ENCODE data around the gene ABLIM2. TPM values are rescaled to one million over a fixed set of nuclear protein-coding genes. Genes with fewer than 3 reads are reported as not detected.

ABLIM2 gene
- total and polyA plus RNA-seq, 2 experiments from 2014 or later = 1.5 to 4.3 TPM

DNA sequence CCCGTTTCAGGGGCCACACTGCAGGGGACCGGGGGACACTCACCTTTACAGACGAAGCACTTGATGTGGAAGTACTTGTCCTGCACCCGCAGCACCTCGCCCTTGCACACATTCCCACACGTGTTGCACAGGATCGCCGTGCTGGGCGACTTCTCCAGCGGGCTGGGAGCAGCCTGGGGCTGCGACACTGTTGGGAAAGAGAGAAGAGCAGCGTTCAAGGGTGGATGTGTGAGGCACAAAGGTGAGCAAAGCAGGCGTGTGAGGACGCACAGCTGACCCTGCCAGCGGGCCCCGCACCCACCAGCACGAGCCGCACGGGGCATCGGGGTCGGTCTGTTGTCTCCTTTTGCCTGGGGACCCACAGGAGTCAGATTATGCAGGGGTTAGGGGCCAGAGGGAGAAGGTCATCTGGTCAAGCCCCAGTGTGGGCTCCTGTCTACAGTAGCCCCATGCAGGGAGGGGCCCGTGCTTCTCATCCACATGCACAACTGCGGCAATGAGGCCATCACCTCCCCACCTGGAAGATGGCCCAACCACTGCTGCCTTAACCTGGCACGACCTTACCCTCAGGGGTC is 52.1 kb downstream of the ABLIM2 start:
- no peaks in the 10 kb centered on the region for H3K36me3 ChIP-seq (ENCODE audit: insufficient read depth)
- no peak for ATAC-seq
- peaks cover 43% of the 10 kb centered on the region for H3K4me1 Mint-ChIP-seq
- H3K4me1 ChIP-seq (ENCODE audit: insufficient read depth) = peaks cover 27% of the 10 kb centered on the region
- no peaks in the 10 kb centered on the region for H3F3A ChIP-seq (replicated peaks; ENCODE audit: low read depth)
- no peaks in the 10 kb centered on the region for H3K79me2 ChIP-seq (replicated peaks; ENCODE audit: insufficient read depth)
- no peaks in the 10 kb centered on the region for H3K9me2 ChIP-seq (ENCODE audit: insufficient read depth)
- H3K36me3 Mint-ChIP-seq (ENCODE audit: low read depth) = no peaks in the 10 kb centered on the region; the same call in 2 of the 3 replicates
- no peak overlapping the region for H3K4me3 ChIP-seq
- no peak overlapping the region for H3K4me3 Mint-ChIP-seq
- no peak overlapping the region for H2AFZ ChIP-seq
- H3K27ac Mint-ChIP-seq = no peak overlapping the region
- peaks cover 22% of the 10 kb centered on the region for H3K27me3 Mint-ChIP-seq (ENCODE audit: insufficient read depth, low read depth, poor library complexity)
- no peak for DNase-seq (ENCODE audit: low spot score)
- H4K20me1 ChIP-seq (replicated peaks; ENCODE audit: insufficient read depth) = no peaks in the 10 kb centered on the region
- H3K9me3 Mint-ChIP-seq = peaks cover 2% of the 10 kb centered on the region; the same call in 1 of the 3 replicates
- TF ChIP-seq EZH2 (IDR thresholded peaks at IDR 0.05; ENCODE audit: low read depth, unreplicated experiment) (no peak), STAT1 (IDR thresholded peaks at IDR 0.05; ENCODE audit: unreplicated experiment) (no peak), ZNF331 (CRISPR knock-in tag; IDR thresholded peaks at IDR 0.05; ENCODE audit: low read depth) (no peak), NANOG (IDR thresholded peaks at IDR 0.05; ENCODE audit: borderline replicate concordance) (no peak), JUNB (IDR thresholded peaks at IDR 0.05; ENCODE audit: unreplicated experiment) (no peak)
- TF ChIP-seq, protein P1, sequence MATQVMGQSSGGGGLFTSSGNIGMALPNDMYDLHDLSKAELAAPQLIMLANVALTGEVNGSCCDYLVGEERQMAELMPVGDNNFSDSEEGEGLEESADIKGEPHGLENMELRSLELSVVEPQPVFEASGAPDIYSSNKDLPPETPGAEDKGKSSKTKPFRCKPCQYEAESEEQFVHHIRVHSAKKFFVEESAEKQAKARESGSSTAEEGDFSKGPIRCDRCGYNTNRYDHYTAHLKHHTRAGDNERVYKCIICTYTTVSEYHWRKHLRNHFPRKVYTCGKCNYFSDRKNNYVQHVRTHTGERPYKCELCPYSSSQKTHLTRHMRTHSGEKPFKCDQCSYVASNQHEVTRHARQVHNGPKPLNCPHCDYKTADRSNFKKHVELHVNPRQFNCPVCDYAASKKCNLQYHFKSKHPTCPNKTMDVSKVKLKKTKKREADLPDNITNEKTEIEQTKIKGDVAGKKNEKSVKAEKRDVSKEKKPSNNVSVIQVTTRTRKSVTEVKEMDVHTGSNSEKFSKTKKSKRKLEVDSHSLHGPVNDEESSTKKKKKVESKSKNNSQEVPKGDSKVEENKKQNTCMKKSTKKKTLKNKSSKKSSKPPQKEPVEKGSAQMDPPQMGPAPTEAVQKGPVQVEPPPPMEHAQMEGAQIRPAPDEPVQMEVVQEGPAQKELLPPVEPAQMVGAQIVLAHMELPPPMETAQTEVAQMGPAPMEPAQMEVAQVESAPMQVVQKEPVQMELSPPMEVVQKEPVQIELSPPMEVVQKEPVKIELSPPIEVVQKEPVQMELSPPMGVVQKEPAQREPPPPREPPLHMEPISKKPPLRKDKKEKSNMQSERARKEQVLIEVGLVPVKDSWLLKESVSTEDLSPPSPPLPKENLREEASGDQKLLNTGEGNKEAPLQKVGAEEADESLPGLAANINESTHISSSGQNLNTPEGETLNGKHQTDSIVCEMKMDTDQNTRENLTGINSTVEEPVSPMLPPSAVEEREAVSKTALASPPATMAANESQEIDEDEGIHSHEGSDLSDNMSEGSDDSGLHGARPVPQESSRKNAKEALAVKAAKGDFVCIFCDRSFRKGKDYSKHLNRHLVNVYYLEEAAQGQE (IDR thresholded peaks at IDR 0.05; ENCODE audit: unreplicated experiment) = no peak
- TF ChIP-seq, protein P2, sequence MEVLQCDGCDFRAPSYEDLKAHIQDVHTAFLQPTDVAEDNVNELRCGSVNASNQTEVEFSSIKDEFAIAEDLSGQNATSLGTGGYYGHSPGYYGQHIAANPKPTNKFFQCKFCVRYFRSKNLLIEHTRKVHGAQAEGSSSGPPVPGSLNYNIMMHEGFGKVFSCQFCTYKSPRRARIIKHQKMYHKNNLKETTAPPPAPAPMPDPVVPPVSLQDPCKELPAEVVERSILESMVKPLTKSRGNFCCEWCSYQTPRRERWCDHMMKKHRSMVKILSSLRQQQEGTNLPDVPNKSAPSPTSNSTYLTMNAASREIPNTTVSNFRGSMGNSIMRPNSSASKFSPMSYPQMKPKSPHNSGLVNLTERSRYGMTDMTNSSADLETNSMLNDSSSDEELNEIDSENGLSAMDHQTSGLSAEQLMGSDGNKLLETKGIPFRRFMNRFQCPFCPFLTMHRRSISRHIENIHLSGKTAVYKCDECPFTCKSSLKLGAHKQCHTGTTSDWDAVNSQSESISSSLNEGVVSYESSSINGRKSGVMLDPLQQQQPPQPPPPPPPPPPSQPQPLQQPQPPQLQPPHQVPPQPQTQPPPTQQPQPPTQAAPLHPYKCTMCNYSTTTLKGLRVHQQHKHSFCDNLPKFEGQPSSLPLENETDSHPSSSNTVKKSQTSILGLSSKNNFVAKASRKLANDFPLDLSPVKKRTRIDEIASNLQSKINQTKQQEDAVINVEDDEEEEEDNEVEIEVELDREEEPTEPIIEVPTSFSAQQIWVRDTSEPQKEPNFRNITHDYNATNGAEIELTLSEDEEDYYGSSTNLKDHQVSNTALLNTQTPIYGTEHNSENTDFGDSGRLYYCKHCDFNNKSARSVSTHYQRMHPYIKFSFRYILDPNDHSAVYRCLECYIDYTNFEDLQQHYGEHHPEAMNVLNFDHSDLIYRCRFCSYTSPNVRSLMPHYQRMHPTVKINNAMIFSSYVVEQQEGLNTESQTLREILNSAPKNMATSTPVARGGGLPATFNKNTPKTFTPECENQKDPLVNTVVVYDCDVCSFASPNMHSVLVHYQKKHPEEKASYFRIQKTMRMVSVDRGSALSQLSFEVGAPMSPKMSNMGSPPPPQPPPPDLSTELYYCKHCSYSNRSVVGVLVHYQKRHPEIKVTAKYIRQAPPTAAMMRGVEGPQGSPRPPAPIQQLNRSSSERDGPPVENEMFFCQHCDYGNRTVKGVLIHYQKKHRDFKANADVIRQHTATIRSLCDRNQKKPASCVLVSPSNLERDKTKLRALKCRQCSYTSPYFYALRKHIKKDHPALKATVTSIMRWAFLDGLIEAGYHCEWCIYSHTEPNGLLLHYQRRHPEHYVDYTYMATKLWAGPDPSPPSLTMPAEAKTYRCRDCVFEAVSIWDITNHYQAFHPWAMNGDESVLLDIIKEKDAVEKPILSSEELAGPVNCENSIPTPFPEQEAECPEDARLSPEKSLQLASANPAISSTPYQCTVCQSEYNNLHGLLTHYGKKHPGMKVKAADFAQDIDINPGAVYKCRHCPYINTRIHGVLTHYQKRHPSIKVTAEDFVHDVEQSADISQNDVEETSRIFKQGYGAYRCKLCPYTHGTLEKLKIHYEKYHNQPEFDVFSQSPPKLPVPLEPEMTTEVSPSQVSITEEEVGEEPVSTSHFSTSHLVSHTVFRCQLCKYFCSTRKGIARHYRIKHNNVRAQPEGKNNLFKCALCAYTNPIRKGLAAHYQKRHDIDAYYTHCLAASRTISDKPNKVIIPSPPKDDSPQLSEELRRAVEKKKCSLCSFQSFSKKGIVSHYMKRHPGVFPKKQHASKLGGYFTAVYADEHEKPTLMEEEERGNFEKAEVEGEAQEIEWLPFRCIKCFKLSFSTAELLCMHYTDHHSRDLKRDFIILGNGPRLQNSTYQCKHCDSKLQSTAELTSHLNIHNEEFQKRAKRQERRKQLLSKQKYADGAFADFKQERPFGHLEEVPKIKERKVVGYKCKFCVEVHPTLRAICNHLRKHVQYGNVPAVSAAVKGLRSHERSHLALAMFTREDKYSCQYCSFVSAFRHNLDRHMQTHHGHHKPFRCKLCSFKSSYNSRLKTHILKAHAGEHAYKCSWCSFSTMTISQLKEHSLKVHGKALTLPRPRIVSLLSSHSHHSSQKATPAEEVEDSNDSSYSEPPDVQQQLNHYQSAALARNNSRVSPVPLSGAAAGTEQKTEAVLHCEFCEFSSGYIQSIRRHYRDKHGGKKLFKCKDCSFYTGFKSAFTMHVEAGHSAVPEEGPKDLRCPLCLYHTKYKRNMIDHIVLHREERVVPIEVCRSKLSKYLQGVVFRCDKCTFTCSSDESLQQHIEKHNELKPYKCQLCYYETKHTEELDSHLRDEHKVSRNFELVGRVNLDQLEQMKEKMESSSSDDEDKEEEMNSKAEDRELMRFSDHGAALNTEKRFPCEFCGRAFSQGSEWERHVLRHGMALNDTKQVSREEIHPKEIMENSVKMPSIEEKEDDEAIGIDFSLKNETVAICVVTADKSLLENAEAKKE (CRISPR knock-in tag; IDR thresholded peaks at IDR 0.05) = no peak
- TF ChIP-seq, protein P3, sequence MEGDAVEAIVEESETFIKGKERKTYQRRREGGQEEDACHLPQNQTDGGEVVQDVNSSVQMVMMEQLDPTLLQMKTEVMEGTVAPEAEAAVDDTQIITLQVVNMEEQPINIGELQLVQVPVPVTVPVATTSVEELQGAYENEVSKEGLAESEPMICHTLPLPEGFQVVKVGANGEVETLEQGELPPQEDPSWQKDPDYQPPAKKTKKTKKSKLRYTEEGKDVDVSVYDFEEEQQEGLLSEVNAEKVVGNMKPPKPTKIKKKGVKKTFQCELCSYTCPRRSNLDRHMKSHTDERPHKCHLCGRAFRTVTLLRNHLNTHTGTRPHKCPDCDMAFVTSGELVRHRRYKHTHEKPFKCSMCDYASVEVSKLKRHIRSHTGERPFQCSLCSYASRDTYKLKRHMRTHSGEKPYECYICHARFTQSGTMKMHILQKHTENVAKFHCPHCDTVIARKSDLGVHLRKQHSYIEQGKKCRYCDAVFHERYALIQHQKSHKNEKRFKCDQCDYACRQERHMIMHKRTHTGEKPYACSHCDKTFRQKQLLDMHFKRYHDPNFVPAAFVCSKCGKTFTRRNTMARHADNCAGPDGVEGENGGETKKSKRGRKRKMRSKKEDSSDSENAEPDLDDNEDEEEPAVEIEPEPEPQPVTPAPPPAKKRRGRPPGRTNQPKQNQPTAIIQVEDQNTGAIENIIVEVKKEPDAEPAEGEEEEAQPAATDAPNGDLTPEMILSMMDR (conservative IDR thresholded peaks at IDR 0.05; ENCODE audit: low read depth in 2 of 2) = no peak
- no peaks in the 10 kb centered on the region for H3K27me3 ChIP-seq (ENCODE audit: insufficient read depth)
- H3K4me2 ChIP-seq = no peak overlapping the region
- H3K27ac ChIP-seq (ENCODE audit: low read depth) = no peak overlapping the region
